NCI-H1694 treated with DMSO at 0.1 percent for 48 hours (cell line): Measurements from ENCODE around the gene SLC24A3.

Experiments used
- DNase-seq: peaks from one replicate; lab custom pipeline; 2025; lab: John Stamatoyannopoulos, UW

SLC24A3 gene

GRCh38 chr20:19546648-19547047 is 334.2 kb downstream of the SLC24A3 start:
- DNase-seq = no peak

DNA sequence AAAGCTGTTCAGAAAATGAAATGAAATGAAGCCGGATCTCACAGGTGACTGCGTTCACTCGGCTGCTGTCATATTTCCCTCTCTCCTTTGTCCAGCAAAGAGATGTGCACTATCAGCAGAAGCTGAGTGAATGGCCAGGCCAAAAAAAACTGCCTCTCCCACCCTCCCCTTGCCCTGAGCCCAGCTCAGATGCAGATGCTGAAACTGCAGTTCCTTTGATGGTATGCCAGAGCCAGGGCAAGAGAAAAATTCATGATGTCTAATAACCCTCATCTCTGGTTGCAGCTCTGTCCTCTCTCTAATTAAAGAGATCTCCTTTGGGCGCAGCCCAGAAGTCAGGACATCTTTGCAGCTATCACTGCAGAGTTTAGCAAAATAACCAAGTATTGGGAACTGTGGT is 335.1 kb downstream of the SLC24A3 start:
- DNase-seq = no peak

DNA sequence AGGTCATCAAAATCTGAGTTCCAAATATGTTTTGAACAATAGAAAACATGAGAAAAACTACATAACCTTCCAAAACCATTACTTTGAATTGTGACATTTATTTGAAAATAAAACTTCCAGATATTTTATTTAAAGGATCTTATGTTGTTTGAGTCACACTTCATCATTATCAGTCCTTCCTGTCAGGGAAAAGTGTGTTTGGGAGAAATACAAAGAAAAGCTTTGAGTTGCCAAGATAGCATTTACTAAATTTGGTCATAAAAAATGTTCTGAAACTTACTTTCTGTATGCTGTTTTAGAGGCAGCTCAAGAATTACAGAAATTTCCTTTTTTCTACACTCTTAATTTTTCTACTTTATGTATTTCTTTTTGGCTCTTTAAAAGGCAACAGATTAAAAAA is 337.5 kb downstream of the SLC24A3 start:
- DNase-seq = no peak

GRCh38 chr20:19552221-19553180 is 340.1 kb downstream of the SLC24A3 start:
- peak; percentile 17 for DNase-seq

- DNase-seq = no peak
Observed at GRCh38 chr20:19554666-19555065, 342.2 kb downstream of the SLC24A3 start.

- DNase-seq = no peak
Observed at GRCh38 chr20:19555726-19556125, 343.3 kb downstream of the SLC24A3 start.

DNA sequence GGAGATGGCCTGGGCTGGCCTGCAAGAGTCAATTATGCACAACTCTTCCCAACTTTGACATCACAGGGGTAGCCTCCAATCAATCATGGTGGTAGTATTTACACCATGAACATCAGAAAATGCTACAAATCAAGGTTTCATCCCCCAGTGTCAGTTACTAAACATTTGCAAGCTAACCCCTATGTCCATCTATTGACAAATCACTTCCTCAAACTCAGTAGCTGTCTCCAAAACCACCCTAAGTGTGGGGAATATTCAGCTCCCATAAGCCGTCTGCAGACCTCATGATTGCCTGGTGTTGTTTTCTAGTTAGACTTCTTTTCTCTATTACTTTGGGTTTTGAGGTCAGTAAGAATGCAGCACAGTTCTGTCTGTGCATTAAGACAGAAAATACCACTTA is 344.8 kb downstream of the SLC24A3 start:
- DNase-seq = no peak

DNA sequence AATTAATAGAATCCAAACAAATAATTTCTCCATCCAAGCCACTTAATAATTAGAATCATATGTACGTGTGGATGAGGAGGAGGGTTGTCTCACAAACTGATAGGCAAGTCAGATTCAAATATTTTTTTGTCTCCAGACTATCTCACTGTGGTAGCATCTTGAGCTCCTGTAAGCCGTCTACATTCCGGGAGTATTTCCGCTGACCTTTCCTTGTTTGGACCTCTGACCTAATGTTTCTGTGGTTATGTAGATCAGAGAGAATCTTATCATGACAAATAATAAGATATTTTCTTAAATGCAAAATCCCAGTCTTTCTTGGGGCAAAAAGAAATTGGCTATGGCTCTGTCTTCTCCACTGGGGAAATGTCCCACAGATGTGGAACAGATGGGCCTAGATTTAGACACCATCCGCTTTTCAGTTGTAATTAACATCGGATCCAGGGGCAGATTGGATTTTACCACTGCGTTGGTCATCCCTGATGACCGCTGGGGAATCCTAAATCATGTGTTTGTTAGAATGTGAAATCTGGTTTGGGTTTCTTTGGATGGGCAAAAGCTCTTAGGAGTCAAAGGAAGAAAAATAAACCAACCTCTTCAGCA is 348.5 kb downstream of the SLC24A3 start:
- DNase-seq = no peak

- DNase-seq = no peak
Observed at GRCh38 chr20:19562426-19562825, 350.0 kb downstream of the SLC24A3 start.

DNA sequence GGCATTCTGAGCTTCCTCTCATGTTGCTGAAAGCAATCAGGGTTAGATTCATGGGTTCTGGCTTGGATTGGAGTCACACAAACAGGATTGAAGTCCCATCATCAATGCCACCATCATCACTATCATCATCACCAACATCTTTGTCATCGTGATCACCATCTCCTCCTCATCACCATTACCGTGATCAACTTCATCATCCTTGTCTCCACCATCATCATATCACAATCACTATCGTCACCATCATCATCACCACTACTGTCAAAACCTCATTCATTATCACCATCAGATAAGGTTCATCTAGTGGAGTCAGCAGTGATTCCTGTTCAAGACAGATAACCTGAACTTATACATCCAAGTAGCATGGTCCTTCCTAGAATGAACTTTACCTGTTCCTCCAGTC is 351.8 kb downstream of the SLC24A3 start:
- DNase-seq = no peak

GRCh38 chr20:19565736-19566135 is 353.3 kb downstream of the SLC24A3 start:
- DNase-seq = no peak

DNA sequence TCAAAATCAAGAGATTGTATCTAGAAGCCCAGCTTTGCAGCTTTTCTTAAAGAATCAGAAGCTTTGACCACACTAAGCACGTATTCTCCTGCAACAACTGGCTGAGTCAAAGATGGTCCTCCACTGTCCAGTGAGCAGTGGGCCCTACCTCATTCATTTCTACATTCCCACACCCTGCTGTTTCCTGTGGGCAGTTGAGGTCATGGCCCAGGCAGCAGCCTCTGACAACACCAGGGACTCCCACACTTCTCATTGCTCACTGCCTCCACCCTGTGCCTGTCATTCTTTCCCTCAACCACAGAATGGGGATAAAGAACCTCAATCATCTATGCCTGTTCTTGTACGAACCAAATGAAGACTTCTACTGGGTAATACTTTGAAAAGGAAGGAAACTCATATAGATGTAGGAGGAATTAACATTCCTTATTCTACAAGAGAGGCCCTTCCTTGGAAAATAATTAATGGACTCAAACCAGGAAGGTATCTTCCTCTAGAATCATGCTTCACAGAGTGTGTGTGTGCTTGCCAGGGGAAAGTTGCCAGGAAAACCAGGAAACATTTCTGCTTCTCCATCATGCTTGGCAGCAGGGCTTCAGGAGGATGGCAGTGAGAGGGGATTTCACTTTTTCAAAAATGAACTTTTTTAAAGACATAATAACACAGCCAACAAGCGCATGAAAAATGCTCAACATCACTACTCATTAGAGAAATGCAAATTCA is 353.9 kb downstream of the SLC24A3 start:
- DNase-seq = no peak

DNA sequence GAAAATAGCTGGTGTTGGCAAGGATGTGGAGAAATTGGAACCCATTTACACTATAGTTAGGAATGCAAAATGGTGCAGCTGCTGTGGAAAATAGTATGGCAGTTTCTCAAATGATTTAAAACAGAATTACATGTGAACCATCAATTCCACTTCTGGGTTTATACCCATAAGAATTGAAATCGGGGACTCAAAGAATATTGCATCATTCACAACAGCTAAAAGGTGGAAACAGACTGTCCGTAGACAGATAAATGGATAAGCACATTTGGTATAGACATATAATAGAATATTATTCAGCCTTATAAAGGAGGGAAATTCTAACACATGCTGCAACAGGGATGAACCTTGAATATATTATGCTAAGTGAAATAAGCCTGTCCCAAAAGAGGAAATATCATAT is 355.7 kb downstream of the SLC24A3 start:
- DNase-seq = no peak

- DNase-seq = no peak
Observed at GRCh38 chr20:19571996-19572395, 359.6 kb downstream of the SLC24A3 start.

- DNase-seq = no peak
Observed at GRCh38 chr20:19577692-19578091, 365.2 kb downstream of the SLC24A3 start.

DNA sequence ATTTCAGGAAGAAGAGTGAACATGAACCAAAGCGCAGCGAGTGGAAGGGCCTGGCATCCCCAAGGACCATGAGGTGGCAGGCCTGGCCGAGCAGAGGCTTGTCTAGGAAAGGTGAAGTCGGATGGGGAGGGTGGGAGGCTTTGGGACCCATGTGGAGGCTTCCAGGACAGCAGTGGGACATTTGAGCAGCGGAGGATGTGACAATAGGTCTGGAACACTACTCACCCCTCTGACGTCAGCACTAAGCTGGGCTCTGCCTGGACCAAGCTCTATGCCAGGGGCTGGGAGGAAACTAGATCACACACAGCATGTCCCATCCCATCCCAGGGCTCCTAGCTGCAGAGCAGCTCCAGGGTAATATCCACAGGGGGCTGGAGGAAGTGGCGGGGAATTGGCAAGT is 370.3 kb downstream of the SLC24A3 start:
- DNase-seq = no peak

DNA sequence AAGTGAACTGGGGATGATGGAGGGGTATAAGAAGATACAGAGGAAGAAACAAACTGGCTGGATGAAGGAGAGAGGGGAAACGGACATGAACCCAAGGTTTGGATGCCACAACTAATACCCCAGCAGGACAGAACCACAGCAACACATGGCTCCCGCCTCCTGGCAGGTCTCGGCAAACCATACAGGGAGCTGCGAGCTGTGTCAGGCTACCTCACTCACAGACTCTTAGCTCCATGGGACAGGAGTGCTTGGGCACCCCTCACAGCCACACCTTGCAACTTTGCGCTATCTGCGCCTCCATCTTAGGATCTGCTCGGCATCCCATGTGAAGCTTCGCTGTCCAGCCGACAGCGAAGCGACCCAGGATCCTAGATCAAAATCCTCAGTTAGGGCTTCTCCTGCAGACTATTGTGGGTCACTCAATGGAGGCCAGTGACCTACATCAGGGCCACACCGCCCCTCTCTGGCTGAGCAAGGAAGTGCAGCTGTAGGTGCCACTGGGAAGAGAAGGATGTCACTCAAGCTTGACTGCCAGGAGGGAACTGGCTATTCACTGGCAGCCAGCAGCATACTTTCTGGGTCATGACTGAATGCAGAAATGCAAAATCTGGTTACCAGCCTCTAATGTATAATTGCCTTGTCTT is 371.2 kb downstream of the SLC24A3 start:
- peak; percentile 57 for DNase-seq

DNA sequence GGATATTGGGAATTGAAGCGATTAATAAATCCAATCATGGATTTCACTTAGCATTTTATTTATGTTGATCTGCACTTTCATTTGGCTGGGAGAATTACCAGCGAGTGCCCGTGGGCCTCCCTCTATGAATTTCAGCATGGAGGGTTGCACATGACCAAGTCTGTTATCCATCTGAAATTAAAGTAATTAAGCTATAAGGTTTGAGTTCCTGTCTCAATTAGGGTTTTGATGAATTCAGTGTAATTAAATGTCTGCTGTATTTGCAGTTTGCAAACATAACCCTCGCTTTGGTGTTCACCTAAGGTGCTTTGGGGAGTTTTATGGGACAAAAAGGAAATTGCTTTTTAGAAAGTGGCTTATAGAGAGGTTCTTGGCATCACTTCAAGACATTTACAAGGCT is 375.8 kb downstream of the SLC24A3 start:
- DNase-seq = no peak

GRCh38 chr20:19588732-19589131 is 376.3 kb downstream of the SLC24A3 start:
- DNase-seq = peak; percentile 45

DNA sequence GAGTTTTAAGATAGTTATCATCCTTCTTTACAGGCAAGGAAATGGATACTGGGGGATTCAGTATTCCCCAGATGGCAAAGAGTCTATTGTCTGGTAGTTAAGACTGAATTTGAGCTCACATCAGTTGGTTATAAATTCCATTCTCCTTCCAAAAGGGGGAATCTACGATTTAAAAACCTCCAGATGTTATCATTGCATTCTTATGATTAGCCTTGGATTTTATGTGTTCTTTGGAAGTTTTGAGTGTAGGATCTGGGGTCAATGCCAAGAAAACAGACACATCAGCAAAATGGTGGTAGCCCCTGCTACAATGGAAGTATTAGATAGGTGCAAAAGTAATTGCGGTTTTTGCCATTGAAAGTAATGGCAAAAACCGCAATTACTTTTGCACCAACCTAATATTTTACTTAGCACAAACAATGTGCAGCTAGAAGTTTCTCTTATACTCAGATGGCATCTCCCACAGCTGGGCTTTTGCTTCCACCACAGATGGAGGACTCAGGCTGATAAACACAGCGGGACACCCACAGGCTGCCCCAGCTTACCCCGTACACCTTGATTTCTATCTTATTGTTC is 377.4 kb downstream of the SLC24A3 start:
- no peak for DNase-seq

- DNase-seq = no peak
Observed at GRCh38 chr20:19590382-19590781, 377.9 kb downstream of the SLC24A3 start.

DNA sequence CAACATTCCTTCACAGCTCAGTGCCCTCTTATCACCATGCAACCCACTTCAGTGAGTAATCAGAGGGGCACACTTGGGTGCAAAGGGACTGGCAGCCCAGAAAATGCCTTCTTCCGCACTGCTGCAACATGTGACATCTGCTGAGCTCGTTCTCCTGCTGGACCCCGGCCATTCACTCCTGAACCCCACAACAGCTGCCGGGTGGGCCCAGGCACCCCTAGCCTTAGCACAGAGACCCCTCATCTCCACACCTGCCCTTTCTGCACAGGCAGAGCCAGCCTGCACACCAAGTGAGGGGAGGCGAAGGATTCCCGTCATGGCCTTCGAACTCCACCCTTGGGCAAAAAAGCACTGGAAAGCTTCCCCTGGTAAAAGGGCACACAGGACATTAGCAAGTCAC is 381.3 kb downstream of the SLC24A3 start:
- no peak for DNase-seq
